BLaER1 treated with 17β-estradiol and CSF1 and Interleukin-3, amounts not matched to agents 10 nM and 100 nM (cell line): ENCODE results near the gene MAP3K6.
A peak's percentile ranks its signal among the peaks of the same experiment; 100 is the strongest.

ENCODE experiments used
- H3K27ac ChIP-seq, 11 experiments: shearing (Covaris generic); formaldehyde crosslinking; 2 replicates each; pipeline ENCODE4 v1.8.1; 2022
- H3K27me3 ChIP-seq, 11 experiments: shearing (Covaris generic); formaldehyde crosslinking; 2 replicates each; pipeline ENCODE4 v1.8.1; 2022
- H3K36me3 ChIP-seq, 11 experiments: shearing (Covaris generic); formaldehyde crosslinking; 2 replicates each; pipeline ENCODE4 v1.8.1; 2022
- H3K4me1 ChIP-seq, 10 experiments: shearing (Covaris generic); formaldehyde crosslinking; 2 replicates each; pipeline ENCODE4 v1.8.1; 2022
- H3K4me2 ChIP-seq, 11 experiments: shearing (Covaris generic); formaldehyde crosslinking; 2 replicates each; pipeline ENCODE4 v1.8.1; 2022
- H3K4me3 ChIP-seq, 10 experiments: shearing (Covaris generic); formaldehyde crosslinking; 2 replicates each; pipeline ENCODE4 v1.8.1; 2022
- H3K9ac ChIP-seq, 11 experiments: shearing (Covaris generic); formaldehyde crosslinking; 2 replicates each; pipeline ENCODE4 v1.8.1; 2022
- H3K9me3 ChIP-seq, 11 experiments: shearing (Covaris generic); formaldehyde crosslinking; replicated peaks in 1 of 11; 2 replicates each; pipeline ENCODE4 v1.8.1; 2022
- H4K20me1 ChIP-seq, 11 experiments: shearing (Covaris generic); formaldehyde crosslinking; 2 replicates each; pipeline ENCODE4 v1.8.1; 2022
- Cebpa-rat ChIP-seq, 11 experiments: shearing (Covaris generic); IDR thresholded peaks; 2 replicates each; pipeline ENCODE4 v1.8.1; 2022

Gene MAP3K6

DNA sequence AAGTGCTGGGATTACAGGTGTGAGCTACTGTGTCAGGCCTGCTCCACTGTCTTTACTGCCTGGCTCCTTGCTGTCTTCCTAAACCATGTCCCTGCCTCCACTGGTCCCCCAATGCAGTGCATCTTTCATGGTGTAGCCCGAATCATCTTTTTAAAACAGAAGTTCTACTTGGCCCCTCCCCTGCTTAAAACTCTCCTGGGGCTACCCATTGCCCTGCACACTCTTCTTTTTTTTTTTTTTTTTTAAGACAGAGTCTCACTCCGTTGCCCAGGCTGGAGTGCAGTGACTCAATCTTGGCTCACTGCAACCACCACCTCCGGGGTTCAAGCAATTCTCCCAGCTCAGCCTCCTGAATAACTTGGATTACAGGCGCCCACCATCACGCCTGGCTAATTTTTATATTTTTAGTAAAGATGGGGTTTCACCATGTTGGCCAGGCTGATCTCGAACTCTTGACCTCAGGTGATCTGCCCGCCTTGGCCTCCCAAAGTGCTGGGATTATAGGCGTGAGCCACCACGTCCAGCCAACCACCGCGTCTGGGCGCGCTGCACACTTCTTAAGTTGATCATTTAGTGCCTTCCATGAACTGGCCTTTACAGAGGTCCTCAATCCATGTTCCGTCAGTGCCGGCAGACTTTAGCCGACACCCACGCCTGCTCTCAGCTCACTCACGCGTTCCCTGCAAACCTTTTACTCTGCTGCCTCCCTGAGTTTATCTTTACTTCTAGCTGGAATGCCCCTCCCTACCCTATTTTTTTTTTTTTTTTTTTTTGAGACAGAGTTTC lies 5.5 kb upstream of the MAP3K6 start:
- H3K36me3 ChIP-seq = no peaks in the 10 kb centered on the region
- no peaks in the 10 kb centered on the region for H3K27me3 ChIP-seq
- no peak overlapping the region; a peak in 1 of 22 replicates for H3K9ac ChIP-seq
- peak overlapping the region in 10 of 11 experiments; percentile 10 to 97 (median 46); a peak in 15 of 22 replicates for H3K4me2 ChIP-seq
- no peak overlapping the region for H3K4me3 ChIP-seq
- H3K9me3 ChIP-seq = no peaks in the 10 kb centered on the region
- H4K20me1 ChIP-seq = no peaks in the 10 kb centered on the region
- no peak for TF ChIP-seq Cebpa-rat (IDR thresholded peaks at IDR 0.05)
- H3K27ac ChIP-seq = no peak overlapping the region
- peaks cover 34 to 86% (median 76%) of the 10 kb centered on the region in 10 experiments for H3K4me1 ChIP-seq

DNA sequence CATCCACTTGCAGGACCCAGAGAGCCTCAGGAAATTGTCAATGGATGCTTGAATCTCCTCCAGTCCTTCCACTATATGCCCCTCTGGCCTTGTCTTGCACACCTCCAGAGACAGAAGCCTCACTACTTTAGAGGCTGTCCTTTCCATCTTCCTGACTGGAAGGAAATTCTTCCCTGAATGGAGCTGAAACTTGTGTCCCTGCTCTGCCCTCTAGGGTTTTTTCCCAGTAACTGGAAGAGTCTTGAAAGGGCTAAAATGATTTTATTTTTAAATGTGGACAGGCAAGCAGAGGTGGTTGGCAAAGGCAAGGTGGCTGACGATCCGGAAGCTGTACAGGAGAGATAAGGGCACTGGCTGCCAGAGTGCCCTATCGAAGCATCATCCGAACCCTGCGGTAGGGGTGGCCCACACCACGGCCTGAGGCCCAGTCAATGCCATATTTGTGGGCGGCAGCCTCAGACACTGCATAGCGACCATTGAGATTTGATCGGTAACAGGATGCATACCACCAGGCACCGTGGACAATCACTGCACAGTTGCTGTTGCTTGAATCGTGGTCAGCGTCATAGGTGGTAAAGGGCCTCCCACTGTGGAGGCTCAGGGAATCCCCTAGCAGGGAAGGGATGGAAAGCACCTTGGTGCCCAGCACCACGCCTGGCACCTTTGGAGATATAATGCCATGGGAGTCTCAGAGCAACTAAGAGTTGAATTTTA lies 2.3 kb upstream of the MAP3K6 start:
- Histone ChIP-seq H3K9ac (peak overlapping the region in 5 of 11 experiments; percentile 1 to 33 (median 21); a peak in 7 of 22 replicates), H3K4me3 (no peak overlapping the region), H3K9me3 (no peaks in the 10 kb centered on the region), H3K36me3 (0 out of 22 replicates have a peak, but pooled peaks cover 0 to 6% (median 0%) of the 10 kb centered on the region in 11 experiments), H3K4me1 (peaks cover 51 to 93% (median 83%) of the 10 kb centered on the region in 10 experiments), H3K27ac (peak overlapping the region in 8 of 11 experiments; percentile 29 to 60 (median 50); a peak in 13 of 22 replicates), H3K4me2 (peak overlapping the region; percentile 35 to 100 (median 90)), H3K27me3 (no peaks in the 10 kb centered on the region), H4K20me1 (peaks cover 0 to 6% (median 0%) of the 10 kb centered on the region in 11 experiments; a peak in 1 of 22 replicates)
- TF ChIP-seq Cebpa-rat (IDR thresholded peaks at IDR 0.05) = 0 out of 22 replicates have a peak, but pooled peaks of 2 of the 11 experiments have one; percentile 8 to 13

DNA sequence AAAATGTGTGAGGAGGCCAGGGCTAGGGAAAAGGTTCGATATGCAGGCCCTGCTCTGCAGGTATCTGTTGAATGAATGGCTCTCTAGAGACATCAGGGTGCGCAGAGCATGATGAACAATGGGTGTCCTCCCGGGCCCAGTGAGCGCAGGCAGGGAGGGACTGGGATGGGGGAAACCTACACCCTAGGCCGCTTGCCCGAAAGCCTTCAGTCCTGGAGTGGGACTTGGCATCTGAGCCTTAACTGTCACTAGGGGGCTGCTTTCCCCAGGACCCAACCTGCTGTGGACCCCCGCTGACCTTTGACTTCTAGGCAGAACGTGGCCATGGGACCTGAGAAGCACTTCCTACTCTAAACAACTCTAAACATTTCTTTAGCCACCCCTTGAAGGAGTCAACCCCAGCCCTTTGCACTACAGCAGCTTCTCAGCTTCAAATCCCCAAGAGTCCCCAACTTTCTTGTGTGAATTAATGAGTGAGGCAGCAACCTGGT lies 444 bp upstream of the MAP3K6 start:
- Histone ChIP-seq H3K9me3 (no peaks in the 10 kb centered on the region), H3K27me3 (no peaks in the 10 kb centered on the region), H3K4me2 (peak overlapping the region; percentile 88 to 100 (median 96)), H3K4me3 (peak overlapping the region; percentile 65 to 84 (median 70); a peak in 18 of 20 replicates), H4K20me1 (peaks cover 0 to 6% (median 0%) of the 10 kb centered on the region in 11 experiments; a peak in 1 of 22 replicates), H3K27ac (peak overlapping the region in 8 of 11 experiments; percentile 73 to 88 (median 77); a peak in 13 of 22 replicates), H3K4me1 (peaks cover 52 to 84% (median 76%) of the 10 kb centered on the region in 10 experiments), H3K36me3 (peaks cover 0 to 24% (median 0%) of the 10 kb centered on the region in 11 experiments; a peak in 5 of 22 replicates), H3K9ac (peak overlapping the region in 9 of 11 experiments; percentile 76 to 87 (median 83); a peak in 19 of 22 replicates)
- no peak for TF ChIP-seq Cebpa-rat (IDR thresholded peaks at IDR 0.05)

DNA sequence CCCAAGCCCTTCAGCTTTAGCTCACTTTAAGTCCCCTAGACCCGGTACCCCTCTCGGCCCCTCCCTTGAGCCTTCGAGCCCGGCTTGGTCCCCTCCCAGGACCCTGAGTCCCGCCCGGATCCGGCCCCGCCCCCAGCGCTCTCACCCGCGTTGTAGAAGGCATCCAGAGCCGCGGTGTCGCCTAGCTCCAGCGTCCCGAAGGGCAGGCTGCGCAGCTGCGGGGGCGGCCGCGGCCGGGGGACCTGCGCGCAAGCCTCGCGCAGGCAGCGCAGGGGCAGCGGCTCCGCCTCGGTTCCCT lies 699 bp downstream of the MAP3K6 start:
- no peaks in the 10 kb centered on the region for H3K9me3 ChIP-seq
- TF ChIP-seq Cebpa-rat (IDR thresholded peaks at IDR 0.05) = no peak
- H4K20me1 ChIP-seq = peaks cover 0 to 12% (median 0%) of the 10 kb centered on the region in 11 experiments; a peak in 2 of 22 replicates
- H3K4me2 ChIP-seq = peak overlapping the region; percentile 88 to 100 (median 96)
- peaks cover 0 to 28% (median 0%) of the 10 kb centered on the region in 11 experiments; a peak in 5 of 22 replicates for H3K36me3 ChIP-seq
- H3K27ac ChIP-seq = peak overlapping the region; percentile 67 to 88 (median 75)
- H3K4me1 ChIP-seq = peaks cover 52 to 77% (median 70%) of the 10 kb centered on the region in 10 experiments
- H3K4me3 ChIP-seq = peak overlapping the region; percentile 65 to 84 (median 70)
- peak overlapping the region; percentile 76 to 87 (median 83) for H3K9ac ChIP-seq
- H3K27me3 ChIP-seq = 0 out of 22 replicates have a peak, but pooled peaks cover 0 to 2% (median 0%) of the 10 kb centered on the region in 11 experiments

DNA sequence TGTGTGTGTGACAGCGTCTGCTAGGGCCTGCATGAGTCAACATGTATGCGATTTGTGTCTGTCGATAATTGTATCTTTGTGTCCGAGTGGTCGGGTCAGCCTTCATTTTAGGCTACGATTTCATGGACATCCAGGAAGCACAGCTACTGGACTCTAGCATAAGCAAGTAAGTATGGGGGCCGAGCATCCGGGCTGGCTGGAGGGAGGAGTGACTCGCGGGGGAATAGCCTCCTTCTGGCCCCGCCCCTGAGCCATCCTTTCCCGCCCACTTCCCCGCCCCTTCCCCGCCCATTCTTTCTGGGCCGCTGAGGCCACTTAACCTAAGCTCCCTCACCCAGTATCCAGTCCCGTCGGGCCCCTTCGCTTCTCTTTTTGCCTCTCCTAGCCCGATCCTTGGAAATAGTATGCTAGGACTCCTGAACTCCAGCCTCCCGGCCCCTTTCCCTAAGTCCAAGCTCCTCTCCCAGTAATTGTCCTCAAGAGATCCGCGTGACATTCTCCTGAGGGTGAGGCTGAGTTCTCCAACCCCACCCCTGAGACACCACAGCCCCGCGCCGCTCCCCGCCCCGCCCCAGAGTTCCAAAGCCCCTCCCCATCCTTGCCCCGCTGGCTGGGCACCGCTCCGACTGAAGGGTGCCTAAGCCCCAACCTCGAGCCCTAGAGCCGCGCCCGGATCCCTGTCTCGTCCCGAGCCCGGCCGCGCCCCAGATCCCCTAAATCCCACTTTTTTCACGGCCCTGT lies 1.2 kb downstream of the MAP3K6 start:
- peak overlapping the region; percentile 76 to 87 (median 83) for H3K9ac ChIP-seq

DNA sequence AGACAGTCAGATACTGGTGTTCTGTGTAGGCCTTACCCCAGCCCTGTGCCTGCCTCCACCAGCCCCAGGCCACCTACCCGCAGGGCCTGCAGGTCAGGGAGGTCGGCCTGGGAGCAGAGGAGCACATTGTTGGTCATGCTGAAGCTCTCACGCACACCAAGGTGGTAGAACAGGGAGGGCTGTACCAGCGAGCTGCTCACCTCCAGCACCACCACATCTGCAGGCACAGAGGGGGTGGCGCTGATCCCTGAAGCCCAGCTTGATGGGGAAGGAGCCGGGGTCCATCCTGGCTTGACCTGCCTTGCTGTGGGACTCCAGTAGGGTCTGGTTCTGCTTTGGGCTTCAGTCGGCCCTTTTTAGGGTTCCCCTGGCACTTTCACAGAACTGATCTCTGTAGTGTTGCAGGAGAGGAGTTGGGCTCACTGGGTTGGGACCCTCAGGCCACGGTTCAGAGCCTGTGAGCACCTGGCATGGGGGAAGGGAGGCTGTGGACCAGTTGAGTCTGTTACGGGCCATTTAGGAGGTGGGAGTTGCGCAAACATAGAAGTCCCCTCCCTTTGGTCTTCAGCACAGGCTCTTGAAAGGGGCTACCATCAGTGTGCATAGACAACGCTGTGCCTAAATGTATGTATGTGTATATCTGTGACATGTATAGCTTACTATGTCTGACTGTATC lies 1.9 kb downstream of the MAP3K6 start:
- Histone ChIP-seq H3K36me3 (peaks cover 0 to 28% (median 0%) of the 10 kb centered on the region in 11 experiments; a peak in 5 of 22 replicates), H3K27me3 (peaks cover 0 to 12% (median 4%) of the 10 kb centered on the region in 11 experiments; a peak in 12 of 22 replicates), H3K9ac (peak overlapping the region in 10 of 11 experiments; percentile 0 to 87 (median 80); a peak in 13 of 22 replicates), H3K4me1 (peaks cover 52 to 76% (median 69%) of the 10 kb centered on the region in 10 experiments), H4K20me1 (peaks cover 0 to 21% (median 0%) of the 10 kb centered on the region in 11 experiments; a peak in 3 of 22 replicates), H3K9me3 (no peaks in the 10 kb centered on the region), H3K27ac (peak overlapping the region in 9 of 11 experiments; percentile 36 to 81 (median 62); a peak in 18 of 22 replicates), H3K4me2 (peak overlapping the region; percentile 88 to 100 (median 96)), H3K4me3 (peak overlapping the region in 9 of 10 experiments; percentile 65 to 84 (median 70); a peak in 11 of 20 replicates)
- peak in 3 of 11 experiments; percentile 51 to 77 (median 73); a peak in 4 of 22 replicates for TF ChIP-seq Cebpa-rat (IDR thresholded peaks at IDR 0.05)

More for the DNA sequence above, 1.2 kb downstream of the MAP3K6 start:
- H3K27ac ChIP-seq = peak overlapping the region; percentile 67 to 88 (median 75)
- peak overlapping the region; percentile 88 to 100 (median 96) for H3K4me2 ChIP-seq
- H3K36me3 ChIP-seq = peaks cover 0 to 28% (median 0%) of the 10 kb centered on the region in 11 experiments; a peak in 5 of 22 replicates
- H3K9me3 ChIP-seq = no peaks in the 10 kb centered on the region
- peaks cover 0 to 17% (median 0%) of the 10 kb centered on the region in 11 experiments; a peak in 2 of 22 replicates for H4K20me1 ChIP-seq
- TF ChIP-seq Cebpa-rat (IDR thresholded peaks at IDR 0.05) = no peak
- peaks cover 0 to 7% (median 3%) of the 10 kb centered on the region in 11 experiments; a peak in 7 of 22 replicates for H3K27me3 ChIP-seq
- H3K4me1 ChIP-seq = peaks cover 55 to 79% (median 71%) of the 10 kb centered on the region in 10 experiments
- H3K4me3 ChIP-seq = peak overlapping the region; percentile 65 to 84 (median 70)
